Measurements from ENCODE around the gene SMARCD1. TPM values are rescaled to one million over a fixed set of nuclear protein-coding genes. Genes with fewer than 3 reads are reported as not detected.

The SMARCD1 gene
- total and polyA plus RNA-seq, 9 of the 15 experiments (the other 6 are each of a cell fraction or from before 2014, with no cell fraction given), result 0.86 to 91.7 (median 48.0) TPM

GRCh38 chr12:50050410-50051098, 34.6 kb upstream of the SMARCD1 start (continued):
- TF ChIP-seq CTCF (IDR thresholded peaks at IDR 0.05 in 2 of 3, conservative IDR thresholded peaks at IDR 0.05 in 1 of 3; ENCODE audit: insufficient read depth in 2 of 3, low read depth in 1 of 3, low read length in 3 of 3) (peak in 2 of 3 experiments; percentile 33 to 39; a peak in 4 of 6 replicates), SIRT6 (IDR thresholded peaks at IDR 0.05; ENCODE audit: low read depth, low read length) (no peak), PHF8 (IDR thresholded peaks at IDR 0.05; ENCODE audit: borderline replicate concordance, low read length) (peak; percentile 58; the same call in 1 of the 2 replicates), ZNF311 (CRISPR knock-in tag; IDR thresholded peaks at IDR 0.05) (peak; percentile 84), POU5F1 (IDR thresholded peaks at IDR 0.05; ENCODE audit: borderline replicate concordance, low read depth, low read length, partially characterized antibody) (no peak), PBX2 (CRISPR knock-in tag; IDR thresholded peaks at IDR 0.05; ENCODE audit: low read depth) (no peak), PBX2 (tag; conservative IDR thresholded peaks at IDR 0.05; ENCODE audit: low read depth) (peak; percentile 54; the same call in 1 of the 2 replicates), HMG20B (CRISPR knock-in tag; IDR thresholded peaks at IDR 0.05) (no peak), ZBTB1 (CRISPR knock-in tag; IDR thresholded peaks at IDR 0.05; ENCODE audit: borderline replicate concordance, low read depth) (no peak), KAT2B (IDR thresholded peaks at IDR 0.05; ENCODE audit: low read depth, low read length) (no peak), STAT6 (CRISPR knock-in tag; IDR thresholded peaks at IDR 0.05) (no peak), IRF1 (CRISPR knock-in tag; IDR thresholded peaks at IDR 0.05; ENCODE audit: borderline replicate concordance) (no peak), RAD21 (CRISPR knock-in tag; conservative IDR thresholded peaks at IDR 0.05 in 1 of 2, IDR thresholded peaks at IDR 0.05 in 1 of 2) (no peak; a peak in 1 of 4 replicates), ZSCAN32 (CRISPR knock-in tag; IDR thresholded peaks at IDR 0.05) (no peak), HMG20A (CRISPR knock-in tag; conservative IDR thresholded peaks at IDR 0.05) (no peak), CHD2 (IDR thresholded peaks at IDR 0.05; ENCODE audit: low read depth, low read length) (peak; percentile 24; the same call in 1 of the 2 replicates), IFI16 (CRISPR knock-in tag; IDR thresholded peaks at IDR 0.05) (no peak), FOS (IDR thresholded peaks at IDR 0.05; ENCODE audit: extremely low read depth, insufficient read length) (no peak), HNRNPUL1 (IDR thresholded peaks at IDR 0.05; ENCODE audit: low read length) (no peak), FOXA1 (IDR thresholded peaks at IDR 0.05; ENCODE audit: borderline replicate concordance) (no peak)

Data from K562 (cell line).